NCI-H1930 (cell line): Measurements from ENCODE around the gene SYCP2.

ENCODE experiments used
- DNase-seq, 2 experiments: peaks; one replicate each; lab custom pipeline; 2025; lab: John Stamatoyannopoulos, UW

The SYCP2 gene

DNA sequence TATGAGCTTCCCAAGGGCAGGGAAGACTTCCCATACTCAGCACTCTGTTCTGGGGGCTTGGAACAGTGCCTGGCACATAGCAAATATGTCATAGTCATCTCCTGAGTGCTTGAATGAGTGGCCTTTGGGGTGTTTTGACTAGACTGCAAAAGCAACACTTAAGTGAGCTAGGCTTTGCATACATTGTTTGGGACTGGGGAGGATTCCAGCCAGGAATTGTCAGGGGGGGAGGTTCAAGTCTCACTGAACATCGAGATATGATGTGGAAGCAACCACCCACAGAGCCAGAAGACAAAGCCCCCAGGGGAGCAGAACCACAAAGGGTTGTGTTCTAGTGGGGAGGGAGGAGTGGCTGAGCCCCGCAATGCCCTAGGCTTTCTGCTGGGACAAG, 98.4 kb downstream of the SYCP2 start:
- DNase-seq: no peak

GRCh38 chr20:59832406-59833363, 100.8 kb downstream of the SYCP2 start:
- DNase-seq: no peak

DNA sequence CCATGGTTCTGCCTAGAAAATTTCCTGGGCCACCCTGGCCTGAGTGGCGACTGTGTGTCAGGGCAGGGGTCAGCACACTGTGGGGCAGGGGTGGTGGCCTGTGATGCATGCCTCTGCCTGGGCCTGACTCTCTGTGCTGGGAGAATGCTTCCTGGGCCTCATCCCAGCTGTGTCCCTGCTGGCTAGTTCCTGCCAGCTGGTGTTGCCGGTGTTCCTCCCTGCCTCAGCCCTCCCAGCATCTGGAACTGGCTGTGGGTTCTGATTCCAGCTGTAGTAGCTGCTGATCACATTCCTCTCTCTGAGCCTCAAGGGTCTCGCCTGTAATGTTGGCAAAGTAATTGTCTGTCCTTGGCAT, 101.5 kb downstream of the SYCP2 start:
- DNase-seq: no peak

- DNase-seq: no peak
Observed at GRCh38 chr20:59831024-59831915, 102.2 kb downstream of the SYCP2 start.

DNA sequence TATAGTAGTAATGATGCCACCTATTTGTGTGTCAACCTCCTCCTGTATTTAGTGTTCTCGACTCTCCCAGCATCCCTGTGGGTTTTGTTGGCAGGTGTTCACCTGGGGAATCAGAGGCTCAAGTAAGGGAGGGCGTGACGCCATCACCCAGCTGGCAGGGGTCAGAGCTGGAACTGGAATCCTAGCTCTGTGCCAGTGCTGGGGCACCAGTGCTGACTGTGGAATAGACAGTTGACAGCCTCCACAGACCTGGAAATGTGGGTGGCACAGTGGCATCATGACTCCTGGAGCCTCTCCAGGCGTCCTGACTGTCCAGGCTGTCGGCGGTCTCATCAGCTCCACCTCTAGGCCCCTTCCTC, 102.8 kb downstream of the SYCP2 start:
- DNase-seq: no peak

DNA sequence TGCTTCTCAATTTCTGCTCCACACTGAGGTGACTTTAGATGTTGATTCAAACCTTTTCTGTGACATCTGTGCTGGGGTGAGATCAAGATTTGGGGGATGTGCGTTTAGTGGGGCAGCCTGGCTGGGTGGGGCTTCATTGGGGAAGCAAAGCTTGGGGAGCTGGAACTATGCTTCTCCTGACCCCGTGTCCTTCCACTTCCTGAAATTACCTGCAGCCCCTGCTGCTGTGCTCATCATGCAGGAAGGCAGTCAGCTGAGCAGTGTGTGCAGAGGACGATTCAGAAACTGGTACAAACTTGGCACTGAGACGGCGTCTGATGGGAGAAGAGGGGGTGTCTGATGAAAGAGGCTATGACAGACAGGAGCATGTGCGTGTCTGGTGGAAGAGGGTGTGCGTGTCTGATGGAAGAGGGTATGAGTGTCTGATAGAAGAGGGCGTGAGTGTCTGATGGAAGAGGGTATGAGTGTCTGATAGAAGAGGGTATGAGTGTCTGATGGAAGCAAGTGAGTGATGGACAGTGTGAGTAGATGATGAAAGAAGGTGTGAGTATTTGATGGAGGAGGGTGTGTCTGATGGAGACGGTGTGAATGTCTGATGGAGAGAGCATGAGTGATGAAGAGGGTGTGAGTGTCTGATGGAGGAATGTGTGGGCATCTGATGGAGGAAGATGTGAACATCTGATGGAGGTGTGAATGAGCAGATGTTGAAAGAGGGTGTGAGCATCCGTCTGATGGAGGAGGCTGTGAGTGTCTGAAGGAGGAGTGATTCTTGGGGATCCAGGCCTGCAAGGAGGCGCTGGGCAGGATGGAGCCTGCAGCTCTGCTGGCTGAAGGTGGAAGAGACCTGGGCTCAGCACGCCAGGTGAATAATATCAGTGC, 103.4 kb downstream of the SYCP2 start:
- DNase-seq: no peak

DNA sequence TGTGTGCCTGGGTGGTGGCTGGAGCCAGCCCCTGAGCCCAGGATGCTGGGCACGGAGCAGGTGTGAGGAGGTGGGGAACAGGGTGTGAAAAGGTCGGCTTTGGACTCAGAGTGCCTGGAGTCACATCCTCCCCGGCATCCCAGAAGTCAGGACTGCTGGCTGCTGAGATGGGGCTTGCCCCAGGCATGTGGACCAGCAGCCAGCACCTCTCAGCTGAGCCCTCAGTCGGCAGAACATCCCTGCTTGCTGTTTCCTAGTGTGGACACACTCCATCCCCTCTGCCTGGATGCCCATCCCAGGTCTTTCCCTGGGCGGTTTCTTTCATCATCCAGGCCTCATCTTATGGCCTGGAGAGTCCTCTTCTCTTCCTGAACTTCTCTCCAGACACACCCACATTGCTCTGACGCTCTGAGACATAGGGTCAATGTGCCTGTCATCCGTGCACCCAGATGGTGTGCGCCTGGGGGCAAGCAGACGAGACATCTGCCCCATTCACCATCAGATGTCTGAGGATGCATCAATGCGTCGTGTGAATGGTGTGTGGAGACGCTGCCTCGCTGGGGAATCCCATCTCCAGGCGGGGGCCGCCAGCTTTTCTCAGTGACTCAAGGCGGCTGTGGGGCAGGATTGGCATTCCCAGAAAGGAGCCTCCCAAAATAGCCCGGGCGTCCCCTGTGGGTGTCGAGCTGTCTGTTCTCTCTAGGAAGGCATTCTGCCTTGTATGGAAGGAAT, 104.2 kb downstream of the SYCP2 start:
- no peak for DNase-seq

- DNase-seq: no peak
Observed at GRCh38 chr20:59828125-59829053, 105.0 kb downstream of the SYCP2 start.

- DNase-seq: no peak
Observed at GRCh38 chr20:59827138-59828056, 106.0 kb downstream of the SYCP2 start.

- no peak for DNase-seq
Observed at GRCh38 chr20:59825944-59826759, 107.3 kb downstream of the SYCP2 start.

GRCh38 chr20:59825563-59825920, 107.9 kb downstream of the SYCP2 start:
- no peak for DNase-seq

DNA sequence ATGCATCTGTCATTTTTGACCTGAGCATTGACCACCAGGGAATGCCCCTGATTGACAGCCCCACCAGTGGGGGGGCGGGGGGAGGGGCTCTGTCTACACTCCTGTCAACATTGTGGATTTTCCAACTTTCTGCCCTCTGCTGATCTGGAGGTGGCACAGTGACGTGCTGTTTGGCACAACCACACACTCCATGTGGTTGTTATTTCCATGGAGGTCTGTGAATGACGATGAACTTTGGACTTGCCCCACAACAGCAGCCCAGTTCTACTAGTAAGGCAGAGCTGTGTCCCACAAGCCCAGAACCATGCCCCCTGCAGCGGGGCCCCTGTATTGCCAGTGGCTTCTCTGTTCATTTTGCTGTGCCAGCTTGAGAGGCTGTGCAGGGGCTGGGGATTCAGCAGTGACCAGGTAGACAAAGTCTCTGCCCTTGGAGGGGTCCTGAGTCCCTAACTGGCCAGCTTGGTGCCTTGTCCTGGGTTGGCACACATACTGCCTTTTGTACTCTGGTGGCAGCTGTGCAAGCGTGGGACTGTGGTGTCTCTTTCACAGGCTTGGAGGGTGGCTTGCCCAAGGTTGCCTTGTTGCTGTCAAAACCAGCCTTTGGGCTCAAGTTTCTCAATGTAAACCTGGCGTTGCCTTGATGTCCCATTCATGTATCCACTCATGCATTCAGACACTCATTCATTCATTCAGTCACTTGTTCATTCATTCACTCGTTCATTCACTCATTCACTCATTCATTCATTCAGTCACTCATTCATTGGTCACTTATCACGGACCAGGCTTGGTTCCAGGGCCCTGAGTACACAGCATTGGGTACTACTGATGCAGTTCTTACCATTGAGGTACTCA, 108.5 kb downstream of the SYCP2 start:
- DNase-seq: no peak

DNA sequence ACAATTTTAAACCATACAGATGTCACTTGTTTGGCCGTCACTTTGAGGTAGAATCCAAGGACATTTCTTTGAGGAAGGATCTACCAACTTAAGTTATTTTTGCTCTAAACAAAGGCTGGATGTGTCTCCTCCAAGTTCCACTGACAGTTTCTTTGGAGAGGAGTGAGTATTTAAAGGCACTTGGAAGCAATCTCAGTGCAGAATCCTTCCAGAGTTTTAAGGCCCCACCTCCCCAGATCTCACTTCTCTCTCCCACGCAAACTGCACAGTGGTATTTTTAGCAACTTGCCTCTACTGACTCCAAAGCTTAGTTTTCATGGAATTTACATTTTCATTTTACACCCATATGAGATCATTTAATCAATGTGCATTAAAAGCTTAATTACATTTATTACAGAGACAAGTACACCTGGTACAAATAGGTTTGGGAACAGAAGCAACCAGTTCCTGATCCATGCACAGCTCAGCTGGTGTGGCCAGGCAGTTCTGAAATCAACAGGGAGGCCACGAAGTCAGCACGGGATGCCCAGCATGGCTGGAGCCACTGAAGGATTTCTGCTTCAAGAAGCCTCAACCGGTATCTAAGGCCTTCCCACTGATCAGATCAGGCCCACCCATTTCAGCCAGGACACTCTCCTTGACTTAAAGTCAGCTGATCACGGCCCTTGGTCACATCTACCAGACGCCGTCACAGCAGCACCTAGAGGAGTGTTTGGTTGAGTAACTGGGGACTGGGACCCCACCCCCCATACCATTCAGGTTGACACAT, 109.8 kb downstream of the SYCP2 start:
- DNase-seq: no peak

- DNase-seq: no peak
Observed at GRCh38 chr20:59823030-59823423, 110.4 kb downstream of the SYCP2 start.

DNA sequence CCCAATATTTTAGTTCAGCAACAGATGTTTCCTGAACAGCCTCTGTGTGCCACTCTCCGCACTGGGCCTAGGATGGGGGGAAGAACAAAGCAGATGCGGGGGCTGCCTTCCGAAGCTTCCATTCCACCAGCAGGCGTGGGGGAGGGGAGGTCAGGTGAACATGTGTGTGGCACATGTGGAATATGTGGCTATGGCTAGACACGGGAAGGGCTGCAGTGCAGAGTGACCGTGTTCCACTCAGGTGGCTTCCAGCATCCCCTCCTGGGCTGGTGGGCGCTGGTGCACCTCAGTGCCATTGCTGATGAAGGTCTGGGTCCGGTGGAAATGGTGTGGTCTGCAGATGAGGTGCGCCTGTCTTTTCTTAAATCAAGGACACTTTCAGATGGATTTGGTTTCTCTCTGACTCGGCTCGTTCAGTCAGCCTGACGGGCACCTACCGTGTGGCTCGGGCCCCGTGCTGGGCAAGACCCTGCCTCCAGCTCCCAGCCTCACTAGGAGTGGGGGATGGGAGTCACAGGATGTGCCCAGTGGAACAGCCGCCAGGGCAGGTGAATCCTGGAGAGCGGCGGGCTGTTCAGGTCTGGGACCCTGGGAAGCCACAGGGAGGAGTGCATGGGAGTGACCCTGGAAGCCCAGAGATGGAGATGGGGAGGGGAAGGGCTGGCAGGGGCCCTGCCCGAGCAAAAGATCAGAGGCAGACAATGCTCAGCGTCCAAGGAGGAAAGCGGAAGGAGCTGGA, 111.0 kb downstream of the SYCP2 start:
- no peak for DNase-seq

DNA sequence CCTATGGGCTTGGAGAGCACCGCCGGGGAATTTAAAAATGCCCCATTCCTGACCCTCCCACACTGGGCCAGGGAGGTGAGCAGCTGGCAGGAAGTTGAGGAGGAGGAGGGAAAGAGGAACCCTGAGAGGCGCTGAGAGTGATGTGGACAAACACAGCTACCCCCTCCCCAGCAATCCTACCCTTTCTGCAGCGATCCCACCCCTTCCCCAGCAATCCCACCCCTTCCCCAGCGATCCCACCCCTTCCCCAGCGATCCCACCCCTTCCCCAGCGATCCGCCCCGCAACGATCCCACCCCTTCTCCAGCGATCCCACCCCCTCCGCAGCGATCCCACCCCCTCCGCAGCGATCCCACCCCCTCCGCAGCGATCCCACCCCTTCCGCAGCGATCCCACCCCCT, 111.6 kb downstream of the SYCP2 start:
- no peak for DNase-seq
